HepG2 (cell line): ENCODE measurements around the gene LRP5. TPM values are rescaled to one million over a fixed set of nuclear protein-coding genes. Genes with fewer than 3 reads are reported as not detected.
A peak's percentile ranks its signal among the peaks of the same experiment; 100 is the strongest.

Experiments
- CEBPG ChIP-seq: IDR thresholded peaks from 2 replicates; pipeline ENCODE4 v1.6.1; 2016
- EP300 ChIP-seq, 3 experiments: sonication (generic) in 1 of 3; formaldehyde crosslinking in 1 of 3; IDR thresholded peaks; 2 replicates each; pipeline versions ENCODE4 v1.5.1 to v1.6.1; 2011 to 2020; ENCODE audit warnings: low read depth in 2 of 3, low read length in 2 of 3, borderline replicate concordance in 1 of 3, improper control_type of control experiment in 1 of 3, mild to moderate bottlenecking in 1 of 3, missing genetic modification reagents in 1 of 3, moderate library complexity in 1 of 3
- GABPA ChIP-seq, 2 experiments: IDR thresholded peaks; 2 replicates each; pipeline ENCODE4 v1.6.1; 2011 to 2016; ENCODE audit warnings: low read depth in 2 of 2, low read length in 1 of 2, missing biosample characterization in 1 of 2, missing genetic modification characterization in 1 of 2
- GATAD2A ChIP-seq: IDR thresholded peaks from 2 replicates; pipeline ENCODE4 v1.6.1; 2016
- HBP1 ChIP-seq: IDR thresholded peaks from 2 replicates; pipeline ENCODE4 v1.6.1; 2016; ENCODE audit warnings: low read depth, control low read depth
- HMGXB3 ChIP-seq: sonication (generic); formaldehyde crosslinking; IDR thresholded peaks from 2 replicates; pipeline ENCODE4 v1.4.0; 2020; ENCODE audit warnings: missing genetic modification reagents, borderline replicate concordance
- KAT8 ChIP-seq: IDR thresholded peaks from 2 replicates; pipeline ENCODE4 v1.6.1; 2016; ENCODE audit warnings: missing genetic modification reagents, missing compliant biosample characterization
- KLF15 ChIP-seq: sonication (generic); formaldehyde crosslinking; IDR thresholded peaks from 2 replicates; pipeline ENCODE4 v1.8.1; 2023; ENCODE audit warnings: borderline replicate concordance, mild to moderate bottlenecking, inconsistent platforms, missing genetic modification reagents, mixed read lengths
- LCORL ChIP-seq, 2 experiments: fragments of 450-650 bp in 1 of 2; sonication (generic) in 1 of 2; formaldehyde crosslinking in 1 of 2; IDR thresholded peaks; 2 replicates each; pipeline versions ENCODE4 v1.5.0 to v1.6.1; 2017 to 2020; ENCODE audit warnings: antibody characterized with exemption in 1 of 2, missing genetic modification reagents in 1 of 2
- MED1 ChIP-seq: sonication (generic); formaldehyde crosslinking; IDR thresholded peaks from 2 replicates; pipeline ENCODE4 v1.4.0; 2020; ENCODE audit warnings: missing genetic modification reagents
- MEF2D ChIP-seq: sonication (generic); formaldehyde crosslinking; IDR thresholded peaks from 2 replicates; pipeline ENCODE4 v1.5.1; 2020; ENCODE audit warnings: mild to moderate bottlenecking, missing genetic modification reagents
- MXI1 ChIP-seq: IDR thresholded peaks from 3 replicates; pipeline ENCODE4 v1.6.1; 2012; ENCODE audit warnings: low read depth, low read length, inconsistent platforms, borderline replicate concordance
- NR2C2 ChIP-seq: sonication (generic); formaldehyde crosslinking; IDR thresholded peaks from 2 replicates; pipeline ENCODE4 v1.4.0; 2020; ENCODE audit warnings: missing genetic modification reagents, mild to moderate bottlenecking, moderate library complexity, borderline replicate concordance
- SOX13 ChIP-seq, 3 experiments: fragments of 450-650 bp in 1 of 3; sonication (generic) in 1 of 3; formaldehyde crosslinking in 1 of 3; IDR thresholded peaks in 2 of 3; conservative IDR thresholded peaks in 1 of 3; 2 replicates each; pipeline versions ENCODE4 v1.5.0 to v1.6.1; 2016 to 2020; ENCODE audit warnings: antibody characterized with exemption in 1 of 3, mild to moderate bottlenecking in 1 of 3, missing compliant biosample characterization in 1 of 3, missing genetic modification reagents in 1 of 3, moderate library complexity in 1 of 3
- SP1 ChIP-seq, 2 experiments: fragments of 450-650 bp in 1 of 2; sonication (generic) in 1 of 2; formaldehyde crosslinking in 1 of 2; IDR thresholded peaks; 2 replicates each; pipeline versions ENCODE4 v1.4.0 to v1.6.1; 2016 to 2020; ENCODE audit warnings: missing genetic modification reagents in 1 of 2
- TBL1XR1 ChIP-seq: fragments of 150-350 bp; IDR thresholded peaks from 2 replicates; pipeline ENCODE4 v1.6.1; 2014; ENCODE audit warnings: borderline replicate concordance, low read length; ENCODE audit not compliant: partially characterized antibody
- TOPORS ChIP-seq: sonication (generic); formaldehyde crosslinking; IDR thresholded peaks from 2 replicates; pipeline ENCODE4 v1.8.0; 2023; ENCODE audit warnings: mild to moderate bottlenecking, missing genetic modification reagents
- TSC22D2 ChIP-seq: sonication (generic); formaldehyde crosslinking; IDR thresholded peaks from 2 replicates; pipeline ENCODE4 v1.5.1; 2020; ENCODE audit warnings: missing genetic modification reagents, mild to moderate bottlenecking, borderline replicate concordance
- ZNF121 ChIP-seq: sonication (generic); formaldehyde crosslinking; IDR thresholded peaks from 2 replicates; pipeline ENCODE4 v1.5.0; 2020; ENCODE audit warnings: mild to moderate bottlenecking, missing genetic modification reagents
- ZNF326 ChIP-seq: sonication (generic); formaldehyde crosslinking; IDR thresholded peaks from 2 replicates; pipeline ENCODE4 v1.4.0; 2020; ENCODE audit warnings: missing genetic modification reagents, borderline replicate concordance
- ZNF510 ChIP-seq: sonication (generic); formaldehyde crosslinking; IDR thresholded peaks from 2 replicates; pipeline ENCODE4 v1.4.0; 2020; ENCODE audit warnings: low read depth, mild to moderate bottlenecking, missing genetic modification reagents
- ZNF672 ChIP-seq: sonication (generic); formaldehyde crosslinking; IDR thresholded peaks from 2 replicates; pipeline ENCODE4 v1.8.1; 2022; ENCODE audit warnings: missing genetic modification reagents
- ZNF7 ChIP-seq: IDR thresholded peaks from 2 replicates; pipeline ENCODE4 v1.6.1; 2016; ENCODE audit warnings: missing biosample characterization, missing genetic modification reagents
- polyA plus RNA-seq, 8 experiments: library from polyadenylated mRNA; depleted of rRNA in 3 of 8; stranded (reverse) in 7 of 8; unstranded in 1 of 8; fragments of >200 nt; fragmentation: Illumina TruSeq in 4 of 8; extraction: Trizol in 4 of 8; gene quantifications; 2 replicates each; pipeline versions ENCODE4 v1.2.1 to v1.2.3, GENCODE V29; 2011 to 2016; ENCODE audit warnings: low read depth in 4 of 8, missing spikeins in 1 of 8, mixed read lengths in 1 of 8; ENCODE audit not compliant: insufficient read depth in 1 of 8
- total RNA-seq, 5 experiments: library from RNA; depleted of rRNA; stranded (reverse); fragments of >200 nt; fragmentation: Illumina TruSeq; extraction: Trizol; gene quantifications; 2 replicates each; pipeline ENCODE4 v1.2.3, GENCODE V29; 2016; ENCODE audit warnings: low read depth in 1 of 5

The LRP5 gene
- total and polyA plus RNA-seq, 2 of the 13 experiments (the other 11 are each of a cell fraction or from before 2014, with no cell fraction given) = 40.4 to 64.0 TPM

GRCh38 chr11:68270196-68271022, 42.0 kb upstream of the LRP5 start (continued):
- TF ChIP-seq TSC22D2 (no peak), SOX13 (IDR thresholded peaks at IDR 0.05) (no peak), SOX13 (CRISPR knock-in tag; conservative IDR thresholded peaks at IDR 0.05 in 1 of 2, IDR thresholded peaks at IDR 0.05 in 1 of 2) (no peak), ZNF672 (CRISPR knock-in tag) (no peak), KLF15 (no peak), TBL1XR1 (no peak), SP1 (IDR thresholded peaks at IDR 0.05) (no peak), SP1 (CRISPR knock-in tag; IDR thresholded peaks at IDR 0.05) (no peak), NR2C2 (CRISPR knock-in tag) (0 out of 2 replicates have a peak, but pooled peaks have one; percentile 26), HBP1 (0 out of 2 replicates have a peak, but pooled peaks have one; percentile 8), LCORL (IDR thresholded peaks at IDR 0.05) (no peak), LCORL (CRISPR knock-in tag; IDR thresholded peaks at IDR 0.05) (peak; percentile 68; the same call in 1 of the 2 replicates), TOPORS (CRISPR knock-in tag) (no peak), HMGXB3 (CRISPR knock-in tag) (no peak), MXI1 (no peak), ZNF7 (CRISPR knock-in tag) (no peak), ZNF121 (CRISPR knock-in tag) (peak; percentile 92), EP300 (IDR thresholded peaks at IDR 0.05; ENCODE audit: low read depth in 2 of 2, low read length in 2 of 2) (0 out of 4 replicates have a peak, but pooled peaks of 1 of the 2 experiments have one; percentile 49), EP300 (CRISPR knock-in tag; IDR thresholded peaks at IDR 0.05; ENCODE audit: borderline replicate concordance) (no peak), MEF2D (CRISPR knock-in tag) (peak; percentile 23; the same call in 1 of the 2 replicates), GABPA (IDR thresholded peaks at IDR 0.05; ENCODE audit: low read depth, low read length) (no peak), GABPA (CRISPR knock-in tag; IDR thresholded peaks at IDR 0.05; ENCODE audit: low read depth) (peak; percentile 44; the same call in 1 of the 2 replicates), ZNF326 (CRISPR knock-in tag) (no peak), KAT8 (CRISPR knock-in tag) (no peak), MED1 (CRISPR knock-in tag) (peak; percentile 40; the same call in 1 of the 2 replicates), ZNF510 (CRISPR knock-in tag) (no peak), GATAD2A (CRISPR knock-in tag) (peak; percentile 29; the same call in 1 of the 2 replicates), CEBPG (CRISPR knock-in tag) (no peak)
